A549 treated with dexamethasone at 1 μM for 4 hours (cell line): ENCODE data around the gene BPIFB2. TPM values are rescaled to one million over a fixed set of nuclear protein-coding genes. Genes with fewer than 3 reads are reported as not detected.

Source experiments
- total RNA-seq: library from RNA; stranded (reverse); fragments of 200-300 nt; extraction: Qiagen RNA extraction; gene quantifications from 5 replicates; pipeline ENCODE4 v1.2.3, GENCODE V29; 2022

Gene BPIFB2, protein sequence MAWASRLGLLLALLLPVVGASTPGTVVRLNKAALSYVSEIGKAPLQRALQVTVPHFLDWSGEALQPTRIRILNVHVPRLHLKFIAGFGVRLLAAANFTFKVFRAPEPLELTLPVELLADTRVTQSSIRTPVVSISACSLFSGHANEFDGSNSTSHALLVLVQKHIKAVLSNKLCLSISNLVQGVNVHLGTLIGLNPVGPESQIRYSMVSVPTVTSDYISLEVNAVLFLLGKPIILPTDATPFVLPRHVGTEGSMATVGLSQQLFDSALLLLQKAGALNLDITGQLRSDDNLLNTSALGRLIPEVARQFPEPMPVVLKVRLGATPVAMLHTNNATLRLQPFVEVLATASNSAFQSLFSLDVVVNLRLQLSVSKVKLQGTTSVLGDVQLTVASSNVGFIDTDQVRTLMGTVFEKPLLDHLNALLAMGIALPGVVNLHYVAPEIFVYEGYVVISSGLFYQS
- not detected in 5 replicates for total RNA-seq

DNA sequence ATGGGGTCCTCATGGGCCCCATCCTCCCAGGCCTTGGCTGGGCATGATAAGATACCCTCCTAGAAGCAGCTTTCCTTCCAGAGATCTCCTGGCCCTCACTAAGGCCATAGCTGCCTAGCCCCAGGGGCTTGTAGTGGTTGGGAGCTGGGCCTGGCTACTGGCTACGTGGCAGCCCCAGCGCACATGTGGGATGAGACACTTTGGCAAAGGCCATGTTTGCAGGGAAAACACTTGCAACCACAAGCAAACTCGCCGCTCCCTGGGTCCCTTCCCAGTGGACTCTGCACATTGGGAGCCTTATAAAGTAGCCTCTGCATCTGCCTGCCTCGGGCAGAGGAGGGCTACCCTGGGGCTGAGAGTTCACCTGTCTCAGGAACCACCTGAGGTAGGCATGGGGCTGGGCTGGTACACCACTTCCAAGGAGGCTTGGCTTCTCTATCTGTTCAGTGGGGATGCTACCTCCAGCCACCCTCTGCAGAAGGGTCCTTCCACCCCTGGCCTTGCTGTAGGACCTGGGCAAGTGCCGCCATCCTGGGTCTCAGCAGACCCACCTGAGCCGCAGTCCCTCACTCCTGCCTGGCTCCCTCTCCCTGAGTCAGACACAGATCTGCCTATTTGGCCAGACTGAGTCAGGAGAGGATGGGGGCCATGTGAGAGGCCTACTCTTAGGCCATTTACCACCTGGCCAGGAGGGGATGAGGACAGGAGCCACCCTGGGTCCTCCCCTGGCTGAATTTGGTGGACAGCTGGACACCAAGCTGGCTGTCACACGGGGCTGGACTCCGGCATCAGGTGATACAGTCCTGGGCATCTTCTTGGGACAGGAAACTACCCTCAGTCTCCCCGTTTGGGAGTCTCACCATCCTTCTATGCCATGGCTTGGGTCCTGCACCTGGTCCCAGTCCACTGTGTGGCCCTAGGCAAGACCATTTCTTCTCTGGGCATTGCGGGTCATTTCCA is at the start of gene BPIFB2:
BPIFB2 (plus strand) TSS at position 329 of the 960 bp plus-strand sequence. CDS start 871 bp downstream, outside the sequence.

DNA sequence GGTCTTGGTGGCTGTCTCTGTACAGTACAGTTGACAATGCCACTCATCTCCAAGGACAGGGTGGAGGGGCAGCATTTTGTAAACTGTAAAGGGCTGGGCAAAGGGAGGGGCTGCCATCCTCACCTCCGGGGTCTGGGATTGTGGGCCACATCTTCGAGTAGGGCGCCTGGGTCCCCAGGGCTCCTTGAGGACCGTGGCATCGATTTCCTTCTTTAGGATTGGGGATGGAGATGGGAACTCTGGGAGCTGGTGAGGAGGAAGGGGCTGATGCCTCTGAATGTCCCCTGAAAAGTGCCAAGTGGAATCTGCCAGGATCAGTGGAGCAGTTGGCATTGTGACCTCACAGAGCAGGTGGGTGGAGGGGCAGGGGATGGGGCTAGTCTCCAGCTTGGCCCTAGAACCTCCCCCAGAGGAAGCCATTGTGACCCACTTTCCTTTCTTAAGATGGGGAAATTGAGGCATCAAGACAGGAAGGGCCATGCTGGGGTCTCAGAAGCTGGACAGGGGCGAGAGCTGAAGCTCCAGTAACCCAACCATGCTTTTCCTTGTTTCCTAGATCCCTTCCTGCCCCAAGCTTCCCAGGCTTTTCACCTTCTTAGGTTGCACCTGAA is 3.3 kb upstream of the BPIFB2 start, which contains the start of gene SUN5:
SUN5 (minus strand) TSS at position 293 of the 611 bp plus-strand sequence; CDS start at position 200, 93 bp downstream.

DNA sequence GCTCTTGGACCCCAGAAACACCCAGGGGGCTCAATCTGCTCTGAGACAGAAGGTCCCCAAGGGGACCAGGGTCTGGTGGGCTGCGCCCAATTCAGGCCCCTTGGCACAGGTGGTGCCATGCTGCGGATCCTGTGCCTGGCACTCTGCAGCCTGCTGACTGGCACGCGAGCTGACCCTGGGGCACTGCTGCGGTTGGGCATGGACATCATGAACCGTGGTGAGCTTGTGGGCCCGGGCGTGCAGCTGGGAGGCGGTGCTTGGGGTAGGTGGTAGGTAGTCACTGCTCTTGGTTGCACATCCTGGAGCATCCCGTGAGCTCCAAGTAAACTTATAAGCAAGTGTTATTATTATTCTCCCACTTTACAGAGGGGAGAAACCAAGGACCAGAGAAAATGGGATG is 24.0 kb downstream of the BPIFB2 start, which contains the start of gene BPIFB6:
BPIFB6 (plus strand) TSS at position 118 of the 400 bp plus-strand sequence; CDS start at position 118, 0 bp downstream.

DNA sequence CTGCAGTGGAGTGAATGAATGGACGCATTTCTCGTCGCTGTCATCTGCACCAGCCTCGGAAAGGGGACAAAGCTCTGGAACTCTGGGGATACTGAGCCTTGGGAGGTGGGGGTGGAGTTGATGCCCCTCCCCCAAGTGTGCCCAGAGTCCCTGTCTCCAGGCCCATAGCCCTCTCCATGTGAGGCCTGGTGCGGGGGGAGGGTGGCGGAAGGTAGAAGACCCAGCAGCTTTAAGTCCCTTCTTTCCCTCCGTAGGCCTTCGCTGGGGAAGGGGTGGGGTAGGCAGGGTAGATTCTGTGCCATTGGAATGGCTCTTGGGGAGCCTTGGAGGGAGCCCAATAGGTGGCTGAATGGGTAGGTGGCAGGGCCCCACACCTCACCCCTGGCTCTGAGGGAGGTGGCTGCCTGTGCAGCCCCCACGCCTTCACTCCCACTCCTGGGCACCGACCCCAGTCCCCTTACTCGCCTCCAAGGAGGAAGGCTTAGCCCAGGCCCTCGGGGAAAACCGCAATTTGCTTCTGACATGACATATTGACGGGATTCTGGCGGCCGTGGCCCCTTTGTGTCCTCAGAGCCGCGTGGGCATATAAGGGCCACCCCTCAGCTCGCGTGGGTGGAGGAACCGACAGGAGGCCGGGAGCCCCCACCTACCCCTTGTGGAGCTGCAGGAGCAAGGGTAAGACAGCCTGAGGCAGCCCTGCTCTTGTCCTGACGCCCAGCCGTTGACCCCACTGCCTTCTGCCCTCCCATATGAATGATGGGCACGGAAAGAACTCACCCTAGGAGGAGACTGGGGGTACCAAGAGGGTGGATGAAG is 46.0 kb downstream of the BPIFB2 start, which contains the start of gene BPIFB3:
BPIFB3 (plus strand) TSS at position 613 of the 816 bp plus-strand sequence. CDS start 1,533 bp downstream, outside the sequence.

Other genes starting within 250 kb of the BPIFB2 start
- gene DNMT3B, start 245.3 kb upstream of the BPIFB2 start, total RNA-seq: 2.9 to 4.5 TPM (median 3.7 TPM) in 5 replicates
- gene MAPRE1, start 187.8 kb upstream of the BPIFB2 start, total RNA-seq: 143 to 157 TPM (median 146 TPM) in 5 replicates
- gene EFCAB8, start 148.8 kb upstream of the BPIFB2 start, total RNA-seq: not detected in 5 replicates
- gene SUN5, start 3.3 kb upstream of the BPIFB2 start, total RNA-seq: not detected in 5 replicates
- not detected in 5 replicates for gene BPIFB6, start 23.9 kb downstream of the BPIFB2 start, total RNA-seq
- gene BPIFB3, start 46.2 kb downstream of the BPIFB2 start, total RNA-seq: not detected in 5 replicates
- gene BPIFB4, start 71.9 kb downstream of the BPIFB2 start, total RNA-seq: not detected in 5 replicates
- gene BPIFA2, start 160.5 kb downstream of the BPIFB2 start, total RNA-seq: 0.08 to 0.09 TPM in 2 of 5 replicates, not detected in the others
- gene BPIFA3, start 209.6 kb downstream of the BPIFB2 start, total RNA-seq: not detected in 5 replicates
- not detected in 5 replicates for gene BPIFA1, start 228.3 kb downstream of the BPIFB2 start, total RNA-seq